PC-3 (cell line): ENCODE data around the gene TRPV5. TPM values are rescaled to one million over a fixed set of nuclear protein-coding genes. Genes with fewer than 3 reads are reported as not detected.

Source experiments
- ATAC-seq: fragments of 200-7000 bp; cut with Tn5 transposase; 2 replicates; pipeline ENCODE4 v1.9.1; 2020; ENCODE audit warnings: mild to moderate bottlenecking, moderate library complexity
- BruUV-seq: library from RNA; stranded (reverse); fragments of 400-500 nt; replicated peaks from 2 replicates; lab custom pipeline; 2021; lab: Mats Ljungman, UMichigan
- CTCF ChIA-PET: fragments of 300-600 bp; sonication (Branson Sonifier 250); formaldehyde crosslinking; loops from one replicate; lab custom pipeline; 2022; ENCODE audit warnings: antibody characterized with exemption; lab: Charles Lee
- POLR2A ChIA-PET: fragments of 300-600 bp; sonication (Branson Sonifier 250); formaldehyde crosslinking; loops from one replicate; lab custom pipeline; 2022; ENCODE audit warnings: antibody characterized with exemption; ENCODE audit not compliant: unreplicated experiment; lab: Charles Lee
- DNase-seq: peaks from one replicate; pipeline ENCODE4 v3.0.0-alpha.2; 2015
- H2AFZ ChIP-seq: fragments of 300-600 bp; sonication (generic); 2 replicates; pipeline ENCODE4 v1.6.0; 2016; ENCODE audit warnings: antibody characterized with exemption, low read length
- H3F3A ChIP-seq: fragments of 300-600 bp; sonication (generic); one replicate; pipeline ENCODE4 v1.6.0; 2017; ENCODE audit warnings: antibody characterized with exemption, low read length, control low read depth, mild to moderate bottlenecking; ENCODE audit not compliant: unreplicated experiment
- H3K27ac ChIP-seq: fragments of 300-600 bp; sonication (generic); 2 replicates; pipeline ENCODE4 v1.5.1; 2016; ENCODE audit warnings: mild to moderate bottlenecking, low read length
- H3K27me3 ChIP-seq: fragments of 300-600 bp; sonication (generic); 2 replicates; pipeline ENCODE4 v1.6.1; 2016; ENCODE audit warnings: low read length, mixed read lengths
- H3K36me3 ChIP-seq: fragments of 300-600 bp; sonication (generic); 2 replicates; pipeline ENCODE4 v1.6.1; 2016; ENCODE audit warnings: low read depth, mixed run types, low read length, mixed read lengths
- H3K4me1 ChIP-seq: fragments of 300-600 bp; sonication (generic); 2 replicates; pipeline ENCODE4 v1.5.1; 2016; ENCODE audit warnings: low read length; ENCODE audit not compliant: insufficient read depth
- H3K4me2 ChIP-seq: fragments of 300-600 bp; sonication (generic); 2 replicates; pipeline ENCODE4 v1.6.0; 2016; ENCODE audit warnings: low read length
- H3K4me3 ChIP-seq: fragments of 300-600 bp; sonication (generic); 2 replicates; pipeline ENCODE4 v1.5.1; 2016; ENCODE audit warnings: mild to moderate bottlenecking, low read length, mixed read lengths
- H3K79me2 ChIP-seq: fragments of 300-600 bp; sonication (generic); 2 replicates; pipeline ENCODE4 v1.6.1; 2017; ENCODE audit warnings: low read length, mixed read lengths
- H3K9ac ChIP-seq: fragments of 300-600 bp; sonication (generic); 2 replicates; pipeline ENCODE4 v1.6.0; 2016; ENCODE audit warnings: mild to moderate bottlenecking, low read length
- H3K9me2 ChIP-seq: fragments of 300-600 bp; sonication (generic); replicated peaks from 2 replicates; pipeline ENCODE4 v1.6.1; 2016; ENCODE audit warnings: mixed run types, low read length, mixed read lengths
- H3K9me3 ChIP-seq: fragments of 300-600 bp; sonication (generic); 2 replicates; pipeline ENCODE4 v1.6.1; 2016; ENCODE audit warnings: low read length, mixed read lengths
- H4K20me1 ChIP-seq: fragments of 300-600 bp; sonication (generic); 2 replicates; pipeline ENCODE4 v1.6.1; 2016; ENCODE audit warnings: low read length, mixed read lengths
- EZH2 ChIP-seq: fragments of 300-600 bp; sonication (generic); IDR thresholded peaks from one replicate; pipeline ENCODE4 v1.6.1; 2017; ENCODE audit warnings: antibody characterized with exemption, mild to moderate bottlenecking, low read length; ENCODE audit not compliant: unreplicated experiment
- EZH2phosphoT487 ChIP-seq: fragments of 300-600 bp; sonication (generic); IDR thresholded peaks from 2 replicates; pipeline ENCODE4 v1.6.1; 2018; ENCODE audit warnings: mild to moderate bottlenecking, antibody characterized with exemption, low read length, borderline replicate concordance
- intact Hi-C: fragments of 100-400 bp; cut with micrococcal nuclease; formaldehyde crosslinking; loops from 2 replicates; pipeline ENCODE4 v1.9.0; 2023
- total RNA-seq: library from RNA; depleted of rRNA; stranded (reverse); fragments of >200 nt; gene quantifications from 2 replicates; pipeline ENCODE4 v1.2.3, GENCODE V29; 2014
- TF ChIP-seq, protein P1 (sequence below): fragments of 300-600 bp; sonication (generic); conservative IDR thresholded peaks from 2 replicates; pipeline ENCODE4 v1.5.1; 2017; ENCODE audit warnings: antibody characterized with exemption, low read depth, mild to moderate bottlenecking, low read length

The TRPV5 gene
- total RNA-seq, 1 experiment from 2014 or later: not detected

DNA sequence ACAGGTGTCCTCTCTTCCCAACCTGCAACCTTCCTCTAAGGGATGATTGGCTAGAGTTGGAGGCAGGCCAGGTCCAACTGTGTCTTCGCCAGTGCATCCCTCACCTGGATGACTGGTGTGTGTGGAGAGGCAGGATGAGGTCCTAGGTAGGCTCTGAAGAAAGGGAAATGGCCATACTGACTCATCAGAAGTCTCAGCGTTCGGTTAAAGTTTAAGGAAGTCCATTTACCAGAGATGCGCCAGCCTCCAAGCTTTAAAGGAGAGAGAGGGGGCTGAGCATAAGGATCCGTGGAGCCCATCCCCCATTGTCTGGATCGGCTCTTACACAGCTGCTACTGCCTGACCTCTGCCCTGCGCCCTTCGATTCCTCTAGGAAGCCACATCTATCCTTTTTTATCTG, 24.2 kb upstream of the TRPV5 start:
- H3K4me1 ChIP-seq: peaks cover 24% of the 10 kb centered on the region
- peak; percentile 64 for DNase-seq
- no TSS peak for BruUV-seq
- ChIA-PET POLR2A (no interaction called here), CTCF (no interaction called here)
- no peaks in the 10 kb centered on the region for H3K79me2 ChIP-seq
- no peaks in the 10 kb centered on the region for H3F3A ChIP-seq
- no peak overlapping the region for H2AFZ ChIP-seq
- H3K36me3 ChIP-seq: no peaks in the 10 kb centered on the region
- H3K4me2 ChIP-seq: peak overlapping the region; percentile 69
- no peaks in the 10 kb centered on the region for H3K9me2 ChIP-seq
- no peak for TF ChIP-seq EZH2
- TF ChIP-seq, protein P1, sequence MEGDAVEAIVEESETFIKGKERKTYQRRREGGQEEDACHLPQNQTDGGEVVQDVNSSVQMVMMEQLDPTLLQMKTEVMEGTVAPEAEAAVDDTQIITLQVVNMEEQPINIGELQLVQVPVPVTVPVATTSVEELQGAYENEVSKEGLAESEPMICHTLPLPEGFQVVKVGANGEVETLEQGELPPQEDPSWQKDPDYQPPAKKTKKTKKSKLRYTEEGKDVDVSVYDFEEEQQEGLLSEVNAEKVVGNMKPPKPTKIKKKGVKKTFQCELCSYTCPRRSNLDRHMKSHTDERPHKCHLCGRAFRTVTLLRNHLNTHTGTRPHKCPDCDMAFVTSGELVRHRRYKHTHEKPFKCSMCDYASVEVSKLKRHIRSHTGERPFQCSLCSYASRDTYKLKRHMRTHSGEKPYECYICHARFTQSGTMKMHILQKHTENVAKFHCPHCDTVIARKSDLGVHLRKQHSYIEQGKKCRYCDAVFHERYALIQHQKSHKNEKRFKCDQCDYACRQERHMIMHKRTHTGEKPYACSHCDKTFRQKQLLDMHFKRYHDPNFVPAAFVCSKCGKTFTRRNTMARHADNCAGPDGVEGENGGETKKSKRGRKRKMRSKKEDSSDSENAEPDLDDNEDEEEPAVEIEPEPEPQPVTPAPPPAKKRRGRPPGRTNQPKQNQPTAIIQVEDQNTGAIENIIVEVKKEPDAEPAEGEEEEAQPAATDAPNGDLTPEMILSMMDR: no peak
- TF ChIP-seq EZH2phosphoT487: no peak
- H3K9me3 ChIP-seq: no peaks in the 10 kb centered on the region
- intact Hi-C loops: no loop called here
- peaks cover 33% of the 10 kb centered on the region for H3K27me3 ChIP-seq
- H3K27ac ChIP-seq: peak overlapping the region; percentile 53
- ATAC-seq: no peak; the same call in 1 of the 2 replicates
- H4K20me1 ChIP-seq: no peaks in the 10 kb centered on the region
- no peak overlapping the region; the same call in 1 of the 2 replicates for H3K4me3 ChIP-seq
- H3K9ac ChIP-seq: no peak overlapping the region

DNA sequence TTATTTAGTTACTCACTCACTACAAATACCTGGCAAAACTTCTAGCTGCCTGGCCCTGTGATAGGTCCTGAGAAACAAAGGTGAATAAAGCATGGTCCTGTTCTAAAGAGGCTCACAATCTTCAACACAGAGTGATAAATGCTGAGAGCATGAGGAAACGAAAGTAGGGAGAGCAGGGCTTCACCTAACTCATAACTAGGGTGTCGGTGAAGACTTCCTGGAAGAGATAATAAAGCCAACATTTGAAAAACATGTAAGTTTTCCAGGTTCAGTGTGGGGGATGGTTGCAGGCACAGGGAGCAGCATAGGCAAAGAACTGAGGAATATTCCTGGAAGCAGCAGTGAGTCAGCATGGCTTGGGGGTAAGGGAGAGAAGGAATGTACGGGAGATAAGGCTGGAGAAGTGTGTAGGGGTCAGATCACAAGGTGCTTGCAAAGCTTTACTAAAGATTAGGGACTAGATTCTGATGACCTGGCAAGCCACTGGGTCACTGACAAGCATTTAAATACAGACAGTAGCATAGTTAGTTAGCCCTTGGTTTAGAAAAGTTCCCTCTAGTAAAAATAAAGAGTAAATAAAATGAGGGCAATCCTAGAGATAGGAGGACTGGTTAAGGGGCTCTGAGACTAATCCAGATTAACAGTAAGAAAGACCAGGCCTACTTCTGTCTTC, 23.5 kb upstream of the TRPV5 start:
- H3F3A ChIP-seq: no peaks in the 10 kb centered on the region
- CTCF ChIA-PET: no interaction called here
- no peaks in the 10 kb centered on the region for H3K9me3 ChIP-seq
- POLR2A ChIA-PET: no interaction called here
- no peaks in the 10 kb centered on the region for H4K20me1 ChIP-seq
- peak overlapping the region; percentile 36; the same call in 1 of the 2 replicates for H3K4me3 ChIP-seq
- H3K4me1 ChIP-seq: peaks cover 24% of the 10 kb centered on the region
- peaks cover 39% of the 10 kb centered on the region for H3K27me3 ChIP-seq
- TF ChIP-seq, protein P1: no peak
- TF ChIP-seq EZH2phosphoT487 (no peak), EZH2 (no peak)
- H3K79me2 ChIP-seq: no peaks in the 10 kb centered on the region
- H2AFZ ChIP-seq: peak overlapping the region; percentile 60; the same call in 1 of the 2 replicates
- no TSS peak for BruUV-seq
- H3K36me3 ChIP-seq: no peaks in the 10 kb centered on the region
- H3K4me2 ChIP-seq: peak overlapping the region; percentile 69
- intact Hi-C loops: no loop called here
- peak; percentile 67 for ATAC-seq
- peak; percentile 66 for DNase-seq
- H3K27ac ChIP-seq: peak overlapping the region; percentile 53
- H3K9me2 ChIP-seq: no peaks in the 10 kb centered on the region
- H3K9ac ChIP-seq: no peak overlapping the region

DNA sequence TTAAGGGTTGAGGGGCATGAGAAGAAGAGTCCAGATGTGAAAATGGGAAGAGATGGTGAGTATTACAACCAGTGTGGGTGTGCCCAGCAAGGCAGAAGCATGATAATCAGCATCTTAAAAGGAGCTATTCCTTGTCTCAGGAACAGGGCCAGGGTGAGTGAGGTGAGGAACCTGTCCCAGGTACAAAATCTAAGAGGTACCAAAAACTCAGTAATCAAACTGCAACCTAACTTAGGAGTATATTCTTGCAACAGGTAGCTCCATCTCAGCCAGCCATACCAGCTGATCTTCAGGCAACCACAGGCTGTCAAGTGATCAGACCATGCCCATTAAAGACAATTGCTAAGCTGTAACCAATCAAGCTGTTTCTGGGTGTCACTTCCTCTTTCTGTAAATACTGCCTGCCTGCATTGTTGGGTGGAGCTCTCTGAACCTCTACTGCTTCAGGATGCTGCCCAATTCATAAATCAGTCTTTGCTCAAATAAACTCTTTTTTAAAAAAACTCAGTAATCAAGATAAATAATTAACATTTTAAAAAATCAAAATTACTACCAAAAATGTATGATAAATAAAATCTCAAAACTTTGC, 21.2 kb upstream of the TRPV5 start:
- BruUV-seq: no TSS peak
- no peak for ATAC-seq
- Histone ChIP-seq H3K27me3 (peaks cover 50% of the 10 kb centered on the region), H3K79me2 (no peaks in the 10 kb centered on the region), H3K27ac (no peak overlapping the region), H4K20me1 (no peaks in the 10 kb centered on the region), H3K4me1 (peaks cover 24% of the 10 kb centered on the region), H3K9ac (no peak overlapping the region), H3F3A (no peaks in the 10 kb centered on the region), H2AFZ (no peak overlapping the region), H3K9me2 (no peaks in the 10 kb centered on the region), H3K36me3 (no peaks in the 10 kb centered on the region), H3K9me3 (no peaks in the 10 kb centered on the region), H3K4me2 (no peak overlapping the region), H3K4me3 (no peak overlapping the region)
- ChIA-PET CTCF (no interaction called here), POLR2A (no interaction called here)
- intact Hi-C loops: no loop called here
- TF ChIP-seq, protein P1: no peak
- TF ChIP-seq EZH2 (no peak), EZH2phosphoT487 (no peak)
- DNase-seq: no peak
